SK-N-SH (cell line): ENCODE data around the gene BTF3L4. TPM values are rescaled to one million over a fixed set of nuclear protein-coding genes. Genes with fewer than 3 reads are reported as not detected.

Experiments used
- CTCF ChIA-PET: fragments of 300-600, 350-600 bp; formaldehyde crosslinking; extraction: SDS; loops from one replicate; lab custom pipeline; 2021; lab: Yijun Ruan, JAX
- POLR2A ChIA-PET: fragments of 350-600 bp; sonication (Branson Sonifier 250); formaldehyde crosslinking; extraction: SDS; loops from one replicate; lab custom pipeline; 2020; ENCODE audit warnings: antibody characterized with exemption, inconsistent platforms; lab: Yijun Ruan, JAX
- DNase-seq: peaks from one replicate; pipeline ENCODE4 v3.0.0; 2012
- H2AFZ ChIP-seq: fragments of 200-600 bp; sonication (generic); 2 replicates; pipeline ENCODE4 v1.8.1; 2016; ENCODE audit warnings: antibody characterized with exemption, mild to moderate bottlenecking, low read depth
- H3F3A ChIP-seq: fragments of 200-600 bp; sonication (generic); replicated peaks from 2 replicates; pipeline ENCODE3; 2016; ENCODE audit warnings: antibody characterized with exemption, mild to moderate bottlenecking; ENCODE audit not compliant: insufficient read depth
- H3K27ac ChIP-seq, 2 experiments: fragments of 200-500 bp in 1 of 2; fragments of 200-600 bp in 1 of 2; sonication (Bioruptor generic) in 1 of 2; sonication (generic), shearing (Covaris generic) in 1 of 2; 2 replicates each; pipeline versions ENCODE4 v1.5.1 to v1.6.1; 2014 to 2016; ENCODE audit warnings: low read depth in 2 of 2, inconsistent platforms in 1 of 2, low read length in 1 of 2, mild to moderate bottlenecking in 1 of 2, mixed read lengths in 1 of 2
- H3K27me3 ChIP-seq: fragments of 200-600 bp; sonication (generic), shearing (Covaris generic); 2 replicates; pipeline ENCODE4 v1.6.1; 2016; ENCODE audit warnings: mixed run types; ENCODE audit not compliant: insufficient read depth
- H3K36me3 ChIP-seq, 2 experiments: fragments of 200-500 bp in 1 of 2; fragments of 200-600 bp in 1 of 2; sonication (Bioruptor generic) in 1 of 2; sonication (generic) in 1 of 2; replicated peaks in 1 of 2; 2 replicates each; pipeline versions ENCODE3 to v1.5.1; 2014 to 2016; ENCODE audit warnings: low read length in 1 of 2, mild to moderate bottlenecking in 1 of 2; ENCODE audit not compliant: insufficient read depth in 2 of 2, control insufficient read depth in 1 of 2
- H3K4me1 ChIP-seq, 2 experiments: fragments of 200-500 bp in 1 of 2; fragments of 200-600 bp in 1 of 2; sonication (Bioruptor generic) in 1 of 2; sonication (generic), shearing (Covaris generic) in 1 of 2; 2 replicates each; pipeline versions ENCODE4 v1.5.1 to v1.6.1; 2014 to 2016; ENCODE audit warnings: low read depth in 1 of 2, low read length in 1 of 2, mixed run types in 1 of 2; ENCODE audit not compliant: insufficient read depth in 2 of 2, control insufficient read depth in 1 of 2
- H3K4me2 ChIP-seq: fragments of 200-600 bp; sonication (generic), shearing (Covaris generic); 2 replicates; pipeline ENCODE4 v1.6.1; 2017; ENCODE audit warnings: mixed run types
- H3K4me3 ChIP-seq, 2 experiments: fragments of 200-500 bp in 1 of 2; fragments of 200-600 bp in 1 of 2; sonication (Bioruptor generic) in 1 of 2; sonication (generic), shearing (Covaris generic) in 1 of 2; 2 replicates each; pipeline versions ENCODE4 v1.5.1 to v1.8.1; 2014 to 2016; ENCODE audit warnings: low read depth in 2 of 2, inconsistent platforms in 1 of 2, low read length in 1 of 2, mild to moderate bottlenecking in 1 of 2, mixed read lengths in 1 of 2, moderate library complexity in 1 of 2
- H3K79me2 ChIP-seq: fragments of 200-600 bp; sonication (generic); 2 replicates; pipeline ENCODE4 v1.8.1; 2017; ENCODE audit warnings: mild to moderate bottlenecking; ENCODE audit not compliant: insufficient read depth
- H3K9ac ChIP-seq: fragments of 200-600 bp; sonication (generic); 2 replicates; pipeline ENCODE4 v1.6.1; 2017; ENCODE audit warnings: mixed run types
- H3K9me2 ChIP-seq: fragments of 200-600 bp; sonication (generic); 2 replicates; pipeline ENCODE4 v1.6.1; 2017; ENCODE audit warnings: mixed run types
- H3K9me3 ChIP-seq: fragments of 200-600 bp; sonication (generic); 2 replicates; pipeline ENCODE4 v1.6.1; 2017; ENCODE audit warnings: mixed run types, mild to moderate bottlenecking, moderate library complexity
- H4K20me1 ChIP-seq: fragments of 200-600 bp; sonication (generic); 2 replicates; pipeline ENCODE4 v1.6.1; 2017; ENCODE audit warnings: mild to moderate bottlenecking, mixed run types; ENCODE audit not compliant: insufficient read depth
- MEF2A ChIP-seq: IDR thresholded peaks from 2 replicates; pipeline ENCODE4 v1.4.0; 2012; ENCODE audit warnings: low read depth, borderline replicate concordance
- NFIC ChIP-seq: IDR thresholded peaks from 2 replicates; pipeline ENCODE4 v1.4.0; 2012; ENCODE audit warnings: borderline replicate concordance
- PBX3 ChIP-seq: IDR thresholded peaks from 2 replicates; pipeline ENCODE4; 2012
- REST ChIP-seq: IDR thresholded peaks from 2 replicates; pipeline ENCODE4 v1.6.1; 2012; ENCODE audit warnings: mild to moderate bottlenecking, low read depth, low read length, moderate library complexity
- TCF12 ChIP-seq: IDR thresholded peaks from 2 replicates; pipeline ENCODE4 v1.4.0; 2012
- WGBS: methylation state at CpG from one replicate; pipeline ENCODE4 v1.1.6; 2017; ENCODE audit warnings: low lambda C conversion rate; 5-methylcytosine and 5-hydroxymethylcytosine counted together
- polyA plus RNA-seq, 3 experiments: library from polyadenylated mRNA; depleted of rRNA; stranded (reverse); fragments of >200 nt; gene quantifications; 2 replicates each; pipeline ENCODE4 v1.2.3, GENCODE V29; 2012

BTF3L4 gene
- polyA plus RNA-seq, 1 of the 3 experiments (the other 2 are of a cell fraction): 26.1 TPM

GRCh38 chr1:52056163-52056936 lies at the start of gene BTF3L4 (continued):
- TF ChIP-seq REST: no peak

GRCh38 chr1:52007215-52008002 lies 48.7 kb upstream of the BTF3L4 start:
- no peak for TF ChIP-seq TCF12
- no peak for TF ChIP-seq MEF2A
- no peak for TF ChIP-seq NFIC
- no peak for TF ChIP-seq PBX3
- no peak overlapping the region for H3K4me2 ChIP-seq
- POLR2A ChIA-PET: no interaction called here

More at GRCh38 chr1:52007215-52008002, 48.7 kb upstream of the BTF3L4 start:
- DNase-seq: no peak
- peaks cover 14% of the 10 kb centered on the region for H3F3A ChIP-seq
- peaks cover 0 to 18% of the 10 kb centered on the region in 2 experiments; a peak in 1 of 4 replicates for H3K4me1 ChIP-seq
- H3K27ac ChIP-seq: no peak overlapping the region
- no peaks in the 10 kb centered on the region for H3K9me3 ChIP-seq
- CTCF ChIA-PET: interaction anchor here (0.7 to 1.3 kb wide), 2 partner anchors 110 to 142 kb away, joined by 3 to 6 read pairs; no protein-coding TSS in a partner anchor
- 44% methylated on average over 5 of the region's 5 CpGs for WGBS
- no peaks in the 10 kb centered on the region for H3K36me3 ChIP-seq
- no peak overlapping the region for H3K4me3 ChIP-seq
- no peaks in the 10 kb centered on the region for H4K20me1 ChIP-seq
- no peak overlapping the region for H3K9ac ChIP-seq
- H3K27me3 ChIP-seq: no peaks in the 10 kb centered on the region
- H3K79me2 ChIP-seq: no peaks in the 10 kb centered on the region
- no peaks in the 10 kb centered on the region for H3K9me2 ChIP-seq
- peak overlapping the region; percentile 76; the same call in 1 of the 2 replicates for H2AFZ ChIP-seq
